NCI-H2196 (cell line): ENCODE results near the gene CHD5.

ENCODE experiments used
- DNase-seq: peaks from one replicate; lab custom pipeline; 2025; ENCODE audit not compliant: unreplicated experiment; lab: John Stamatoyannopoulos, UW

CHD5 gene

GRCh38 chr1:6113745-6114144, 66.4 kb downstream of the CHD5 start:
- no peak for DNase-seq

- DNase-seq = no peak
Observed at GRCh38 chr1:6113116-6113515, 67.0 kb downstream of the CHD5 start.

GRCh38 chr1:6112690-6113005, 67.5 kb downstream of the CHD5 start:
- no peak for DNase-seq

GRCh38 chr1:6111991-6112689, 68.0 kb downstream of the CHD5 start:
- no peak for DNase-seq

- peak; percentile 46 for DNase-seq
Observed at GRCh38 chr1:6111571-6111970, 68.5 kb downstream of the CHD5 start.

- DNase-seq = no peak
Observed at GRCh38 chr1:6110326-6110725, 69.8 kb downstream of the CHD5 start.

- no peak for DNase-seq
Observed at GRCh38 chr1:6109688-6110087, 70.4 kb downstream of the CHD5 start.

GRCh38 chr1:6108937-6109614, 71.0 kb downstream of the CHD5 start:
- DNase-seq = peak; percentile 33

GRCh38 chr1:6108476-6108875, 71.6 kb downstream of the CHD5 start:
- no peak for DNase-seq

- no peak for DNase-seq
Observed at GRCh38 chr1:6107409-6108356, 72.4 kb downstream of the CHD5 start.

GRCh38 chr1:6106977-6107376, 73.1 kb downstream of the CHD5 start:
- no peak for DNase-seq

- DNase-seq = no peak
Observed at GRCh38 chr1:6106321-6106731, 73.8 kb downstream of the CHD5 start.

- no peak for DNase-seq
Observed at GRCh38 chr1:6105763-6106162, 74.4 kb downstream of the CHD5 start.

- DNase-seq = no peak
Observed at GRCh38 chr1:6105218-6105679, 74.9 kb downstream of the CHD5 start.

GRCh38 chr1:6104631-6105030, 75.5 kb downstream of the CHD5 start:
- DNase-seq = no peak

GRCh38 chr1:6103854-6104530, 76.1 kb downstream of the CHD5 start:
- DNase-seq = no peak

- no peak for DNase-seq
Observed at GRCh38 chr1:6103111-6103853, 76.8 kb downstream of the CHD5 start.

GRCh38 chr1:6102532-6102845, 77.6 kb downstream of the CHD5 start:
- no peak for DNase-seq

GRCh38 chr1:6101826-6102531, 78.1 kb downstream of the CHD5 start:
- no peak for DNase-seq
